Stimulated activated CD4-positive, alpha-beta T cell treated with anti-CD3 and anti-CD28 coated beads, Interleukin-12 subunit alpha, Interleukin-12 subunit beta, amount 100 ng/mL, for 48 hours (primary cell): Measurements from ENCODE around the gene VPS37C.
"Not testable (repeated sequence)": the region's sequence is repeated elsewhere in the genome, so short reads cannot be mapped to it uniquely, and the experiment has no call there.

ENCODE experiments used
- DNase-seq, 3 donors: peaks; one replicate each; pipeline ENCODE4 v3.0.0-alpha.2; 2020; ENCODE audit warnings: low read depth in 2 of 3, low spot score in 1 of 3

The VPS37C gene

DNA sequence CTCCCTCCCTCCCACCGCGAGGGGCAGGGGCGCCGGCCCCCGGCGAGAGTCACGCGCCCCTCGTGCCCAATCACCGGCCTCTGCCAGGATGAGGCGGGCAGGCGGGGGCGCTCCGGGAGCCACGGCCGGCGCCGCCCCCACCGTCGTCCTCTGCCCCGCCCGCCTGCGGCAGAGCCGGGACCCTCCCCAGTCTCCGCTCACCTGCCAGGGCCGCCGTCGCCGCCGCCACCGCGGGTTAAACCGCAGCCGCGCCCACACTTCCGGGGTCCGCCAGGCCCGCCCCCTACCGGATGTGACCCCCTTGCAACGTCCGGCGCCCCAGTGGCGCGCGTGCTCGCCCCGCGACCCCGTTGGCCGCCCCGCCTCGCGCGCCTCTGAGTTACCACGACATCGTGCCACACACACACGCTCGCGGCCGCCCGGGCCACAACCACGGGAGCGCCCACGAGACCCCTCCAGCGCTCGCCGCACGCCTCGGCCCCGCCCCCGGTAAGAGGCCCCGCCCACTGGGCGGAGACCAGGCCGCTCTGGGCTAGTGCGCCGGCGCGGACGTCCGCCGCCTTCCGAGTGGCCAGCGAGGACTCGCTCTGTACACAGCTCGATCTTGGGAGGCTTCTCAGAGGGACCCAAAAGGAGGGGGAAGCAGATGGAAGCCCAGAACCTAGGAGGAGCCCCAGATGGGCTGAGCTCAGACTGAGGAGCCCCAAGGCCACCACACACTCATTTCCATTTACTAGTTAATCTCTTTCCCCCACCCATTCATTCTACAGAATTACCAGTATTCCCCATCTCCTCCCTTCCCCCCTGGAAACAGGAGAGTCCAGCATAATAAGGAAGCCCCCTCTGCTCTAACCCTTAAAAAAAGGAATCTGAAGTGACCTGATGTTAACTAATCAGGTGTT lies at the start of gene VPS37C:
TSS of gene VPS37C (minus strand) at position 237 of the 902 bp plus-strand sequence. CDS start 22,597 bp downstream, outside the sequence.
- peak; percentile 87 to 90 (median 90) for DNase-seq

DNA sequence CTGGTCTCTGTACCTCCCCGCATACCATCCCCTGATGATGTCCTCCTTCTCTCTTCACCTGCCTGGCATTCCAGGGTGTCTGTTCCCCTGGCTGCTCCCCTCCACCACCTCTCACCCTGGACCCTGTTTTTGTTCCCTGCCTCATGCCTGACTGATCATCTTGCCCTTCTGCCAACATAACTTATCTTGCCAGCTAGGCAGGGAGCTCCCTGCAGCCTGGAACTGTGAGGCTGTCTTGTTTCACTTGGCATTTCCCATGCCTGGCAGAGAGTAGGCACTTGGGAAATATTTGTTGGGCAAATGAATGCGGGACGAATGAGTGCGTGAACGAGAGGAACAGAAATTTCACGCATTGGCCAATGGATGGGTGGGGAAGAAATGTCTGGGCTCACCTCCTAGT lies 49.4 kb upstream of the VPS37C start:
- not testable (repeated sequence) for DNase-seq

DNA sequence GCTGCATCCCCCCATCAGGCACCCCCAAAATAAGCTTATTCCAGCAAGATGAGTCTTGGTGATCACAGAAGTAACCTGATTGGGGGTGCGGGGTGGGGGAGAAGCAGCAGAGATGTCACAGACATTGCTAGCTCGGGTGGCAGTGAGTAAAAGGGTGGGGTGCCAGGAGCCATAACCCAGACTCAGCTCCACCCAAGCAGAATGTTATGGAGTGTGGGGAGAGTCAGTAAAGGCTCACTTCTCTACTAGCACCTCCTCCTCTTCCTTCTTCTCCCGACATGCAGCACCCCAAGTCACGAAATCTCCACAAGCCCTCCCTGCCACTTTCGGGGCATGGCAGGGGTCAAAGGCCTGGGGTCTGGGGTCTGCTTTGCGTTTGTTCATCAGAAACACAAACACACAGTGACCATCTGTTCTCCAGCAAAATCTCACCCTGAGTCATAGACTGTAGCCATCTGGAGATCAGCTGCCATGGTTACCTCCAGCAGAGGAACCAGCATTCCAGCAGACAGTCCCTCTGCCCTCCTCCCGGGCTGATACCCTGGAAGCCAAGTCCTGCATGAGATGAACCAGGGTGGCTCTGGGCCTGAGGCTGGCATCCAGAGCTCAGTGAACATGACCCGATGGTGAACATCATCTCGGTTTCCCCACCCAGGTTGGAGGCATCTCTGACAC lies 46.5 kb upstream of the VPS37C start:
- not testable (repeated sequence) for DNase-seq

DNA sequence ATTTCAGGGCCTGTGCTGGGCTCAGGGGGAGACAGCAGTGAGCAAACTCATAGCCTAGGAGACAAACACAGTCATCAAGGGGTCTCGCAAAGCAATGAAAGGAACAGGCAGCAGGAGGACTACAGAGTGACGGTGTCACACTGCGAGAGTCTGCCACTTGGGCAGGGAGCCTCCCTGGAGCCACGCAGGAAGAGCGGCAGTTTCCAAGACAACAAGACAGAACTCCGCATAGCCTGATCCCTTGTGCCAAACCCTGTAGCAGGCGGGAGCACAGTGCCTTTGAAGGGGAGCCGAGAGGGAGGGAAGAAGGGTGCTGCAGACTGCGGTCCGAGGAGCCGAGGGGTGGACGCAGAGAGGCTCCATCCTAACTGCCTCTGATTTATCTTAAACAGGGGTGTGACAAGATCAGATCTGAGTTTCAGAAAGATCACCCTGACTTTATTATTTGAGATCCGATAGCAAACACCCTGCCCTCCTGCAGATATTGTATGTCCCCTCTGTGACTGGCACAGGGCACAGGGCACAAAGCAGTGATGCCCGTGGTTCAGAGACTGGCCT lies 43.4 kb upstream of the VPS37C start:
- DNase-seq: not testable (repeated sequence)

DNA sequence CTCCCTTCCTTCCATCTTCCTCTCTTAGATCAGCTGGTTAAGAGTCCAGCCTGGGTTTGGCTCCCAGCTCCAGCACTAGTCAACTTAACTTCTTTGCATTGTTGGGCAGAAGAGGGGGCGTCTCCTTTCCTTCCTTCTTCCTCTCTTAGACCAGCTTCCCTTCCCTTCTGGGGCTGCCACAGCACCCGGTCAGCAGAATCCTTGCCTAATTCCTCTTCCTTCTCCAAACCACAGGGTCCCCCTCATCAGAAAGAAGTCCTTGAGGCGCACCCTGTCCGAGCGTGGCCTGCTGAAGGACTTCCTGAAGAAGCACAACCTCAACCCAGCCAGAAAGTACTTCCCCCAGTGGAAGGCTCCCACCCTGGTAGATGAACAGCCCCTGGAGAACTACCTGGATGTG lies 42.6 kb upstream of the VPS37C start:
- not testable (repeated sequence) for DNase-seq

DNA sequence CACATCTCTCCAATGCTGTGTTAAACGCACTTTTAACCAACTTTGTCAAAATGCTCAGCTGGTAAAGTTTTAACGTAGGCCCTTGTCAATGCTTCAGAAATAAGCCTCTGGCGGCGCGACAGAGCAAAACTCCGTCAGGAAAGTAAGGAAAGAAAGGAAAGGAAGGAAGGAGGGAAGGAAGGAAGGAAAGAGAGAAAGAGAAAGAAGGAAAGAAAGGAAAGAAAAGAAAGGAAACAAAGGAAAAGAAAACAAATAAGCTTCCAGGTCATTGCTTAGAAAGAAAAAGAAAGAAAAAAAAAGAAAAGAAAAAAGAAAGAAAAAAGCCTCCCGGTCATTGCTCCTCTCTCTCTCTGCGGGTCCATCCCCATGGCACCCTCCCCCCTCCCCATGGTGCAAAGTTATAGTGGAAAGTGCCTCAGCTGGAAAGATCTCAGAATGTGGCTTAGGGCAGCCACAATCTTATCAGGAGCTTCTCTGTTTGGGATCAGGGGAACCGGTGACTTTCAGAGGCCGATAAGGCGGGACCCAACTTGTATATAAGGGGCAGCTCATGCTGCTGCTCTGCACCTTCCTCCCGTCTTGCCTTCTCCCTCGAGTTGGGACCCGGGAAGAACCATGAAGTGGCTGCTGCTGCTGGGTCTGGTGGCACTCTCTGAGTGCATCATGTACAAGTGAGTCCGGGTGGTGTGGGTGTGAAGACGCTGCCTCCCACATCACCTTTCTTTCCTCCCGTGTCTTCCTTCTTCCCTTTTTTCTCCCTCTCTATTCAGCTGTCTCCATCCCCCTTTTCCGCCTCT lies 41.9 kb upstream of the VPS37C start, which contains the start of gene PGA3:
TSS of gene PGA3 (plus strand) at position 566 of the 797 bp plus-strand sequence. CDS start at position 616, 50 bp downstream.
- not testable (repeated sequence) for DNase-seq

DNA sequence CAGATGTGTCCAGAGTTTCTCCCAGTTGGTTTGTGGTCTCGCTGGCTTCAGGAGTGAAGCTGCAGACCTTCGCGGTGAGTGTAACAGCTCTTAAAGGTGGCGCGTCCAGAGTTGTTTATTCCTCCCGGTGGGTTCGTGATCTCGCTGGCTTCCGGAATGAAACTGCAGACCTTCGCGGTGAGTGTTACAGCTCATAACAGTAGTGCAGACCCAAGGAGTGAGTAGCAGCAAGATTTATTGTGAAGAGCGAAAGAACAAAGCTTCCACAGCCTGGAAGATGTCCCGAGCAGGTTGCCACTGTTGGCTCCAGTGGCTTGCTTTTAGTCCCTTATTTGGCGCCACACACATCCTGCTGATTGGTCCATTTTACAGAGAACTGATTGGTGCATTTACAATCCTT lies 40.2 kb upstream of the VPS37C start:
- DNase-seq: no peak

DNA sequence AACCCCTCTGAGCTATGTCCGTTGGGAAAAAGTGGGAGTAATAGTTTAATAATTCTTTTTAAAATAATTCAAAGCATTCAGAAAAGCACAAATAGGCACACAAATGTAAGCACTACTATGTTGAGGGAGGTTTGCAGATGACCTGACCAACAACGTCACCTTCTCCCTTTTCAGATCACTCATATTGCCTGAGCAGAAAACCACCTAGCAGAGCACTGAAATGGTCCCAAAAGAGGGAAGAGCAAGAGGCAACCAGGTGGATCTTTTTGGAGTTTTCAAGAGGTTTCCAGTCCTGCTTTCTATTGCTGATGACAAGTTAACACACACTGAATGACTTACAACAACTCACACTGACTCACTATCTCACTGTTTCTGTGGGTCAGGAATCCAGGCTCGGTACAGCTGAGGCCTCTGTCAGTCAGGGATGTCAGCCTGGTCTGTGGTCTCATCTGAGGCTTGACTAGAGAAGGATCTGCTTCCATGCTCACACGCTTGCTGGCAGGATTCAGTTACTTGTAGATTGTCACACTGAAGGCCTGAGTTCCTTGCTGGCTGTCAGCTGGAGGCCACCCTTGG lies 37.8 kb upstream of the VPS37C start:
- no peak for DNase-seq

DNA sequence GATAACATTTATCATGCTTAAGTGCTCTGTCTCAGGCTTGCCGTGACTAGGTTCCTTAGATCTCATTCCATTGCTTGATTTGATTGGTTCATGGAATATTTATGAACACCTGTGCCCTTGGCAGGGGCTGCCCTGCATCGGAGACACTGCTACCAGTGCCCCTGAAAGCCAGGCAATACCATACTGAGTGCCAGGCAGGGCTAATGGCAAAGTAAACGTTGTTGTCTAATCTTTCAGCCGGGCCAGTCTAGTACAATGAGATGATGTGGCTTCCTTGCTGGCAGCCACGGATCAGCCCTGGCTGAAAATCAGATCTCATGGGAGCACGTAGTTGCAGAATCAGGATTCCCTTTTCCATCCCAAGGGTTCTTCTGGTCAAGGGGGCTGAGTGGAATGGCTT lies 37.1 kb upstream of the VPS37C start:
- DNase-seq: no peak

DNA sequence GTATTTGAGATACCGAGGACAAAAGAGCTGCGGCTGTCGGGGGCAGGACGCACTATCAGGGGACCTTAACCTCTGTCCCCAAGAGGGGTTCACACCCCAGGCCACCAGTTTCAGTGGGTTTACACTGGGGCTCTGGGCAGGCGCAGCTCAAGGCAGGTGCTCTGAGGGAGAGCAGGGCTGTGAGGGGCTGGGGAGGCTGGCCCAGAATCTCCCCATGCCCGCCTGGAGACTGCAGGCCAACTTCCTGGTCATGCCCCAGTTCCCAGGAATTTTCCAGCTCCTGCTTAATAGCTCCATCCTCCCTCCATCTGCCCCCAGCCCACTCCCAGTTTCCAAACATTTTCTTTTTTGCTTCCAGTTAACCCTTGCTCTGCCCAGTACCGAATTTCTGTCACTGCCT lies 34.5 kb upstream of the VPS37C start:
- DNase-seq: no peak

DNA sequence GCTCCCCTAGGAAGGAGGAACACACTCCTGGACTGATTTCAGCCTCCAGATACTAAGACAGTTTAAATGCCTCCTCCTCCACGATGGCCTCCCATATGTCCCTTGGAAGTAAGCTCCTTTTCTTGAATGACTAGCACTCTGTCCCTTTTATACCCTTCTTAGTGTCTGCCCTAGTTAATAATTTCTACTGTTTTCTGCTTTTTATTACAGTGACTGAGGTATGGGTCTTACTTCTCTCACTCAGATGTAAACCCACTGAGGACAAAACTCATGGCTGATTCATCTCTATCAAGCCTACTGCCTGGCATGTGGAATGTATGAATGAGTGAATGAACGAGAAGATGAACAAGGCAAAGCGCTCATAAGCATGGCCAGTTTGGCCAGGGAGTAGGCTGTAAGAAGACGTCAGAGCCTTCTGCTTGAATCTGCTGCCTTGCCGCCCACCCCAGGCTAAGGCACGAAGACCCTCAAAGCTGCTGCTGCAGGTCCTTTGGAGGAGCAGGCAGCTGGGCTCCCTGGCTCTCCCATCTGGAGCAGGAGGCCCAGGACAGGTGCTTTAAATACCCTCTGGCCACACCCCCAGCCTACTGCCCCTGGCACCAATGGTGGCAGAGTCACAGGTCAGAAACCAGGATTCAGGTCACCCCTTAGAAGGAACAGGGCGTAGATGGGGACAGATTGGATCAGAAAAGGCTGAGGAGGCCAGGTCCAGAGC lies 33.9 kb upstream of the VPS37C start:
- no peak for DNase-seq

DNA sequence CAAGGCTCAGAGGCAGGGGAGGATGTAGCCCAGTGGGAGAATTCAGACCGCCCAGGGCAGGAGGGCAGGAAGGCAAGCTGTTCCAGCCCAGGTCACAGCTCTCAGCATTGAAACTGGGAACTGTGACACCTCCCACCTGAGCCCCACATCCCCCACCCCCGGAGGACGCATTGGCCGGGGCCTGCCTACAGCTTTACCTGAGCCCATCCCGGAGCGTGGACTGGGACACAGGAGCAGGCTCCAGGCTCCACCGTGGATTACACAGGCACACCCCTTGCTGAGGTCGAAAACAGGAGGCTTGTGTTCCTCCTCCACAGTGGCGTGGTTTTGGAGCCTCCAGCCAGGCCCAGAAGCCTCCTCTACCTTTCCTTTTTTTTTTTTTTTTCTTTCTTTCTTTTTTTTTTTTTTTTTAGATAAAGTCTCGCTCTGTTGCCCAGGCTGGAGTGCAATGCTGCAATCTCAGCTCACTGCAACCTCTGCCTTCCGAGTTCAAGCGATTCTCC lies 33.0 kb upstream of the VPS37C start:
- no peak for DNase-seq

DNA sequence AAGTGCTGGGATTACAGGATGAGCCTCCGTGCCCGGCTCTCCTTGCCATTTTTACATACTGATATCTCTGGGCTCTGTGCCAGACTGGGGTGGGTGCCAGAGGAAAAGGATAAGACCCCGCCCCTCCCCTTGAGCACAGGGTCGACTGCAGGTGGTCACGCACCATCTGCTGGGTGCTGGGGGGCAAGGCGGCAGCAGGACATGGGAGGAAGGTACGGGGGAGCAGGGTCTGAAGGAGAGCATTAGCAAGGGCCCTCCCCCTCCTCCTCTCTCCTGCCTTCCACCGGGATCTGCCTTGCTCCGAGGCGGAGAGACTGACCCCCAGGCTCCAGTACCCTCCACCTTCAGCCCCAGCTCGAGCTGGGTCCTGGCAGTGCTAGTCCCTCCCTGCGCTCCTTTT lies 32.4 kb upstream of the VPS37C start:
- DNase-seq: no peak

DNA sequence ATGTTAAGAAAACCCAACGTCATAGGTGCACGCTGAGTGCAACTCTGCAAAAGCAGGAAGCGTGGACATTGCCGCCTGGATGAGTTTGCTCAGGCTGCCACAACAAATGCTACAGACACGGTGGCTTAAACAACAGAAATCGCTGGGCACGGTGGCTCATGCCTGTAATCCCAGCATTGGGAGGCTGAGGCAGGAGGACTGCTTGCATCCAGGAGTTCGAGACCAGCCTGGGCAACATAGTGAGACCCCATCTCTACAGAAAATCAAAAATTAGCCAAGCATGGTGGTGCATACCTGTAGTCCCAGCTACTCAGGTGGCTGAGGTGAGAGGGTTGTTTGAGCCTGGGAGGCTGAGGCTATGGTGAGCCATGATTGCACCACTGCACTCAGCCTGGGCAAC lies 28.7 kb upstream of the VPS37C start:
- no peak for DNase-seq

DNA sequence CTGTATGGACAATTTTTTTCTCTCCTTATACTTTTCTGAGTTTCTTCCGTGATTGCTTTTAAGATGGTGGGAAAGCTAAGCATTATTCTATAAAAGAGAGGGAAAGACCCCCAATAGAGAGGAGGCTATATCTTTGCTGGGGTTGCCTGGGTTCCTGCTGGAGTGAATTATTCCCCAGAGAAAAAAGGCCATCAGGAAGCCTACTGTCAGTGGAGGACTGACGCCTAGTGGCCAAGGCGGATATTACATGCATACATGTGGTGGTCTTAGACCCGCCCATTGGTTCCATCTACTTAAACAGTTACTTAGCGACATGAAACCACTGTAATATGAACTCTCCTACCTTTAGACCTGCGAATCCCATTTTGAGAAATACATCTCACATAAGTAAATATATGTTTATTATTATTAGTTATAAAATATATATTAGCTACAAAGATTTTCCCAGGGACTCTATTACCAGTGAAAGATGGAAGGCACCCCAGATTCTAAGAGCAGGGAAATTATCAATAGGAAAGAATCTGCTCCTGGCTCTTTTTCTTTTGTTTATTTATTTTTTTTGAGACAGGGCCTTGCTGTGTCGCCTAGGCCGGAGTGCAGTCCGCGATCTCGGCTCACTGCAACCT lies 26.4 kb upstream of the VPS37C start:
- DNase-seq: peak; percentile 62 to 84 (median 75)

DNA sequence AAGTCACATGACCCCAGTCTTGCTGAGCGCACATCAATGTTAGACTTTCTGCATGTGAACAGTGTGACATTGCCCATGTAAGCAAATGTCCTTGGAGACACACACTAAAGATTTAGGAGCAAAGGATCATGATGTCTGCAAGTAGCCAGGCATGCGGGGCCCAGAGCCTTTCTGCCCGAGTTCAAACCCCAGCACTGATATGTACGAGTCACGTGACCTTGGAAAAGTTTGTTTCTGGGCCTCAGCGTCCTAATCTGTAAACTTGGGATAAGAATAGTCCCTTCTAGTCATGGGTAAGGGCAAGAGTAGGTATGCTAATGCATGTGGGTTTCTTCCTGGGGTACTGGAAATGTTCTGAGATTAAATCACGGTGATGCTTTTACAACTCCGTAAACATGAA lies 25.3 kb upstream of the VPS37C start:
- DNase-seq: no peak

DNA sequence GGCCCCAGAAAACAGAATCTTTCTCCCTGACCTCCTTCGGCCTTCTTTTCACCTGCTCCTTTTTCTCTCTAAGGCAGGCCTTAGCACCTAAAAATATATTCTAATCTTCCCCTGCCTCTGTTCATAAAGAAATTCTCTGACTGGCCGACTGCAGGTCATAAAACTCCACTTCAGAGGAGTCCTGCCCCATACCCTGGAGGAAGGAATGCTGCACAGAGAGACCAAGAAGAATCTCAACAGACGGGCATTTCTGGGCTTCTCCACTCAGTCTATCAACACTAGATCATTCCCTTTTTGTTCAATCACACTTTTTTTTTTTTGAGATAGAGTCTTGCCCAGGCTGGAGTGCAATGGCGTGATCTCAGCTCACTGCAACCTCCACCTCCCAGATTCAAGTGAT lies 22.4 kb upstream of the VPS37C start:
- DNase-seq: no peak

DNA sequence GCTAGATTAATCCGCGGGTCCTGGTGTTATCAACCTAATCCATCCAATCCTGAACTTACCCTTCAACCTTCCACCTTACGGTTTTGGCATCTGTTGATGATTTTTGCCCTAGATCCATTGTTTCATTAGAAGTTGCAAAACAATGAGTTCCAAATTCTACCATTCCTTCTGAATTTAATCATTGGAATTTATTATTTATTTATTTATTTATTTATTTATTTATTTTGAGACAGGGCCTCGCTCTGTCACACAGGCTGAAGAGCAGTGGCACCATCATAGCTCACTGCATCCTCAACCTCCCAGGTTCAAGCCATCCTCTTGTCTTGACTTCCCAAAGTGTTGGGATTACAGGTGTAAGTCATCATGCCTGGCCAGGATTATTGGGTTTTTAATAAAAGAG lies 20.3 kb upstream of the VPS37C start:
- DNase-seq: no peak

DNA sequence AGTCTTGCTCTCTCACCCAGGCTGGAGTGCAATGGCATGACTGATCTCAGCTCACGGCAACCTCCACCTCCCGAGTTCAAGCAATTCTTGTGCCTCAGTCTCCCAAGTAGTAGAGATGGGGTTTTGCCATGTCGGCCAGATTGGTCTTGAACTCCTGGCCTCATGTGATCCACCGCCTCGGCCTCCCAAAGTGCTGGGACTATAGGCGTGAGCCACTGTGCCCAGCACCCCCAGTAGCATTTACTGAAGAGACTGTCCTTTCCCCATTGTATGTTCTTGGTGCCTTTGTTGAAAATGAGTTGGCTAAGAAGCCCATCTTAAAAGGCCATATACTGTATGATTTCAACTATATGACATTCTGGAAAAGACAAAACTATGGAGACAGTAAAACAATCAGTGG lies 19.0 kb upstream of the VPS37C start:
- DNase-seq: not testable (repeated sequence)
